ENCODE measurements around the gene TMEM184B.
A peak's percentile ranks its signal among the peaks of the same experiment; 100 is the strongest.

The TMEM184B gene

DNA sequence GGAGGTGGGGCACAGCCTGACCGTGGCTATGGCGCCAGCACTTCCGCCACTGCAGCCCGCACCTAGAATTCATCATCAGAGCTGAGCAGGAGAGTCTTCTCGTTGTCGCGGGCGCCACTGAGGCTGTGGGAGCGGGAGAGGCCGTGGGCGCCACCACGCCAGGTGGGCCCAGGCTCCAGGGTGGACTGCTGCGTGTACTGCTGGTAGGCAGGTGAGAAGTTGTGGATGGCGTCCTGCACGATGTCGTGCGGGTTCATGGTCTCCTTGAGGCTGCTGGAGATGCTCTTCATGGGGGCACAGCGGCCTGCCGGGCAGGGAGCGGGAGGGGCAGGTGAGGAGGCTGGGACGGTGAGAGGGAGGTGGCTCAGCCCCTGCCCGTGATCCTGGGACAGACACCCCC is 51.4 kb downstream of the TMEM184B start:
- DNase-seq: no peak

DNA sequence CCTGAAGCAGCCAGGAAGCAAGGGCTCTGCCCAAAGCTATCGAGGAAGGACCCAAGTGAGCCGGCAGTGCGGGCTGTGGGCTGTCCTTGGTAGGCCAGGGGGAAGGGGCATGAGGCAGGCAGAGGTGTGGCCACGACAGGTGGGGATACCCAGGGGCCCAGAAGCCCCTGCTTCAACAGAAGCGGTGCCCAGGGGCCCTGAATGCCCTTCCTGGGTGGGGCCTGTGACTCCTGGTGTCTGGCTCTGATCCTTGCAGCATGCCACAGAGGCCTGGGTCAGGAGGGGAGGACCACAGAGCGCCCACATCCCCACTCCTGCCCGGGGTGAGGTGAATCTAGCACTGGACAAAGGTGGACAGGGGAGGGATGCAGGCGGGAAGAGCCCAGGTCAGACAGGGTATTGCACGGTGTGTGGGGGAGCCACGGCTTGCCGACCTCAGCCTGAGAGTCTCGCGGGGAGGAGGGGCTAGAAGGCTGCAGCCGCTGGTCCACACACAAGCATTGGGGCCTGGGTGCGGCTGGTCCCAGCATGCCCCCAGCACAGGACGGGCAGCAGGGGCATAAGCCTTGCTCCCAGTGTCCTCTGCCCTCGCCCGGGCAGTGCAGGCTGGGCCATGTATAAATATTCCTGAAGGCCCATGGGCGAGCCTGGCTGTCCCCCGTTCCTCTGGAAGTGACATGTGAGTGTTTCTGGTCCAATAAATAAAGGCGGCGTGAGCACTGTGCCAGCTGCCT is 52.0 kb downstream of the TMEM184B start:
- no peak for DNase-seq

GRCh38 chr22:38220163-38220562 is 52.6 kb downstream of the TMEM184B start:
- DNase-seq: peak; percentile 39

GRCh38 chr22:38219632-38220031 is 53.2 kb downstream of the TMEM184B start:
- DNase-seq: peak; percentile 42

- DNase-seq: no peak
These were observed 53.9 kb downstream of the TMEM184B start for GRCh38 chr22:38218661-38219622.

GRCh38 chr22:38215156-38216038 is 57.4 kb downstream of the TMEM184B start:
- no peak for DNase-seq

DNA sequence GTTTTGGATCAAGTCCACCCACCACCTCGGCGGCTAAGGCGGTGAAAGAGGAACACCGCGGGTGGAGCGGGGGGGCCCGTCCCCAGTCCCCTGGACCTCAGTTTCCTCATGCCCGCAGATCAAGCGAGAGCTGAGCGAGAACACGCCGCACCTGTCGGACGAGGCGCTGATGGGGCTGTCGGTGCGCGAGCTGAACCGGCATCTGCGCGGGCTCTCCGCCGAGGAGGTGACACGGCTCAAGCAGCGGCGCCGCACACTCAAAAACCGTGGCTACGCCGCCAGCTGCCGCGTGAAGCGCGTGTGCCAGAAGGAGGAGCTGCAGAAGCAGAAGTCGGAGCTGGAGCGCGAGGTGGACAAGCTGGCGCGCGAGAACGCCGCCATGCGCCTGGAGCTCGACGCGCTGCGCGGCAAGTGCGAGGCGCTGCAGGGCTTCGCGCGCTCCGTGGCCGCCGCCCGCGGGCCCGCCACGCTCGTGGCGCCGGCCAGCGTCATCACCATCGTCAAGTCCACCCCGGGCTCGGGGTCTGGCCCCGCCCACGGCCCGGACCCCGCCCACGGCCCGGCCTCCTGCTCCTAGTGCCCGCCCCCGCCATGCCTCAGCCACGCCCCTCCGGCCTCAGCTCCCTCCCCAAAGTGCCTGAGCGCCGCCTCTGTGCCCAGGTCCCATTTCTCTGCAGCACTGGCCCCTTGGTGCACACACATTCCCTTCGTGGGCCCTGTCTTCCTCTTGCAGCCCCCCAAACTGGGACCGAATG is 58.3 kb downstream of the TMEM184B start:
- no peak for DNase-seq

GRCh38 chr22:38213990-38214301 is 58.9 kb downstream of the TMEM184B start:
- no peak for DNase-seq

GRCh38 chr22:38213319-38213989 is 59.4 kb downstream of the TMEM184B start:
- DNase-seq: no peak

- DNase-seq: no peak
These were observed 60.4 kb downstream of the TMEM184B start for GRCh38 chr22:38212442-38212841.

- DNase-seq: no peak
These were observed 61.3 kb downstream of the TMEM184B start for GRCh38 chr22:38211556-38211955.

DNA sequence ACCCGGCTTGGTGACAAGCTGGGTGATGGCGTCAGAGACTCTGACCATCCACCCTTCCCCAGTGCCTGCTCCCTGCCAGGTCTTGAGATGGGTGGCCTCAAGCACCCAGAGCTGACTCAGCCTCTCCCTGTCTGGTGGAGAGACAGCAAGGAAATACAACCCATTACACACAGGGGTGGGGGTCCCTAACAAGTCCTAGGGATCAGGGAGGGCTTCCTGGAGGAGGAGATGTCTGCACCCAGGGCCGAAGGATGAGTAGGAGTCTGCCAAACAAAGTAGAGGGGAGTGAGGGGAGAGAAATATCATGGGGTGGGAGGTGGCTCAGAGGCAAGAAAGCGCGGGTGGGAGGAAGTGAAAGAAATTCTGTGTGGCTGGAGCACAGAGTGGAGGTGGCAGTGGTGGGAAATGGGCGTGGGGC is 64.2 kb downstream of the TMEM184B start:
- DNase-seq: no peak

DNA sequence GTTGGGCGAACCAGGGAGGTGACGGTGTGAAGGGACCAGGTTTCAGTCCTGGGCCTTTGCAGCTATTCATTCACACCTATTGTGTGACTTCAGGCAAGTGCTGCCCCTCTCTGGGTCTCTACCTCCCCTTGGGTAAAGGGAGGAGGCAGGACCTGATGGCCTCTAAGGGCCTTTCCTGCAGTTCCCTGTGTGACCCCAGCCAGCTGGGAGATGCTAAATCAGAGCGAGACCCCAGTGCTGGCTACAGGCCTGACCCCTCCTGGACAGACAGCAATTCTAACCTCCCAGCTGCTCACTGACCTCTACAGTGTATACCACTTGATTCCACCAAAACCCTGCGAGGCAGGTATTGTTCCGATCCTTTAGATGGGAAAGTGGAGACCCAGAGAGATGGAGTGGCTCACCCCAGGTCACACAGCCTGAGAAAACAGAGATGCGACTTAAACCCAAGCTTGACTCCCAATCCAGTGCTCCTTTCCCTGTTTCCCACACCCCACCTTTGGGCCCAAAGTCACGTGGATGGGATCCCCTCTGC is 64.8 kb downstream of the TMEM184B start:
- no peak for DNase-seq

DNA sequence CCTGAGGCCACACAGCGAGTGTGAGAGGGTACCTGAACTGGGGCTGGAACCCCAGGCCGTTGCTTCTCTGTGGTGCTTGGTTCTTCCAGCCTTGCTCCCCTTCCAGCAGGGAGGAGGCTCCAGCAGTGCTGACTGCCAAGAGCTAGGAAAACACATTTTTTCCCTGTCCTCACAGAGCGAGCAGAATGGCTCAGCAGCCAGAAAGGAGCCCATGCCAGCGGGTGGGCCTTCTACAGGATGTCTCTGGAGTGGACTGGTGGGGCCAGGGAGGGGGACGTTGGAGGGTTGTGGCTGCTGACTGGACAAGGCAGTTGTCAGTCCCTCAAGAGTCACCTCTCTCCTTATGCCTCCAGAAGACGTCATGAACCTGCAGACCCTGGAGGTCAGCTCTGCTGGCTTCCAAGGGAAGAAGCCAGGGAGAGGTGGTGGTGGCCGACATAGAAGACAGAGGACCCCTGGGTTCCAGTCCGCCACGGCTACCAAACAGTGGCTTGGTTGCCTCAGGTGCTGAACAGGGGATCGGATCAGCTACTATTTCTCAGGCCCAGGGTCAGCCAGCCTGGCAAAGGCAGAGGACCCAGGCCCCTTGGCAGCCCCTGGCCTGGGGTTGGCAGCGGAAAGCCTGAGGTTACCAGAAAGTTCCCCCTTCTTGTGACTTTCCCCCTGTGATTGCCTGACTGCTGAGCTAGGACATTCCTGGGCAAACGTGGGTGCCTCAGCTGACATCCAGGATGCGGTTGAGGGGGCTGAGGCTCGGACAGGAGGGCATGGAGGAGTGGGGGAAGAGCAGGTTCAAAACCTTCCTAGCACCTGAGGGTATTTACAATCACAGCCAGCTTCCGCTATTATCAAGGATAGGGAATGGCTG is 67.3 kb downstream of the TMEM184B start:
- DNase-seq: no peak

DNA sequence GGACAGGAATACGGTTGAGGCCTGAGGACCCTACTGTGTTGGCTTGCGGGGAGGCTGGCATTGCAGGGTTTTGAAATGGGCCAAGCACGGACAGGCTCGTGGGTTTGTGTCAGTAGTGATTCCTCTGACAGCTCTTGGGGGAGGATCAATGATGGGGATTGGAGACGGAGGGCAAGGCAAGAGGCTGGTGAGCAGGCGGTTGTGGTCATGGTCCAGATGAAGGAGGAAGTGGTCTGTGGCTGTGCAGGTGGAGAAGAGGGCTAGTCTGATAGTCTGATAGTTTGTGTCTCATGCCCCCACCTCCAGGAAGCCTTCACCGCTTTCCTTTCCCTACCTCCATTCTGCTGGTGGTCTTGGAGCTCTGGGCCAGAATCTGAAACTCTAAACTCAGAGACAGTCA is 68.0 kb downstream of the TMEM184B start:
- DNase-seq: no peak

DNA sequence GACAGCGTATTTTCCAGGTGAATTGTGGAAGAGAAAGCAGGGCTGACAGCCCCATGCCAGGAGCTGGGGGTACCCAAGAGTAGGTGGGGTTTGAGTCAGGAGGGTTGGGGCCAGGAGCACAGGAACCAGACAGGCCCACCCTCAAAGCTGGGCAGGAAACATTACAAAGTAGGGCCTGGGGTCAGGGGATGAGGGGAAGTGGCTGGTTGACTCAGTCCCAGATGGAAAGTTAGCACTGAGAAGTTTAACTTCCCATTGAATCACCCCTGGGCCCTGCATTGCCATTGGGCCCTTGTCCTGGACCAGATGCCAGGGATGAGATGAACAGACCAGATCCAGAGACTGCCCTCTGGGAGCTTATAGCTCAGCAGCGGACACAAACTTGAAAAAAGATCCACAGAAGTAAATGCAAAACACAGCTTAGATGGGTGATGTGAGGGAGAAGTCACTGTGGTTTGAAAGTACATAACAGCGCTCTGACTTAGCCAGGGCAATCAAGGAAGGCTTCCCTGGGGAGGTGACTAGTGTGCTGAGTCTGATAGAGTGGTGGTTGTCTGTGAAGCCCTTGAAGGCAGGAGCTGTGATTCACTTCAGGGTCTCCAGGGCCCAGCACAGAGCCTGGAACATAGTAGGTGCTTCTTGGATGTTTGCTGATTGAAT is 68.8 kb downstream of the TMEM184B start:
- DNase-seq: no peak

GRCh38 chr22:38203090-38203810 is 69.6 kb downstream of the TMEM184B start:
- no peak for DNase-seq

- no peak for DNase-seq
These were observed 70.2 kb downstream of the TMEM184B start for GRCh38 chr22:38202437-38203089.

Measured in NCI-H1694 (cell line).